ENCODE measurements around the gene LHX6.

Gene LHX6

DNA sequence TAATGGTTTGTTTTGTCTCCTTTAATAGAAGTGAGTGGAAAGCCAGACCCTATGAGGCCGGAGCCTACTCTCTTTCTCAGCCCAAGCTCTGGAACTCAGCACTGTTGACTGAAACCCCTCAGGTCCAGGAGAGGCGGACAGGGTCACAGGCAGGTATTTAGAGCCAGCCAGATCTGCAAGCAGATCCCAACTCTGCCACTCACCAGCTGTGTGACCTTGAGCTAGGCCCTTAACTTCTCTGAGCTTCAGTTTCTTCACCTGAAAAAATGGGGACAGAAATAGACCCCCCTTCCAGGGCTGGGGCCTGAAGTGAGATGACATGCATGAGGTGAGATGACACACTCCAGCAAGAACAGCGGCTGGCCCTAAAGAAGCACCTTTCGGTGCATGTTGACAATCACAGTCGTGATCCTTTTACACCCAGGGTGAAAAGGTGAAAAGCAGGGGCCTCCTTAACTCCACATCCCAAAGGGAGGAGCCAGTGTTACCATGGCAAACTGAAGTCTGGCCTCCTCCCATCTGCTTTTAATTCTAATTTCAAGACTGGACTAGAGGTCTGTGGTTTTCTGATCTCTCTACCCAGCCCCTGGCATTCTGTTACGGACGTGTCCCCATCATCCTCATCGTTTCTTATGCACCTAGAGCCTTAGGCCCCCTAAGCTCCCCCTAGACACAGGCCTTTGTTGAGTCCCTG is 41.8 kb downstream of the LHX6 start:
- TF ChIP-seq POLR2AphosphoS5 (IDR thresholded peaks at IDR 0.05; ENCODE audit: low read depth, low read length) (no peak), SIN3A (IDR thresholded peaks at IDR 0.05; ENCODE audit: borderline replicate concordance, insufficient read depth, low read length) (no peak), FOXP2 (optimal IDR thresholded peaks at IDR 0.05; ENCODE audit: borderline replicate concordance, extremely low read depth, extremely low read length, insufficient read depth) (no peak), TAF1 (IDR thresholded peaks at IDR 0.05; ENCODE audit: borderline replicate concordance, insufficient read depth, low read length) (no peak)
- TF ChIP-seq, protein P1, sequence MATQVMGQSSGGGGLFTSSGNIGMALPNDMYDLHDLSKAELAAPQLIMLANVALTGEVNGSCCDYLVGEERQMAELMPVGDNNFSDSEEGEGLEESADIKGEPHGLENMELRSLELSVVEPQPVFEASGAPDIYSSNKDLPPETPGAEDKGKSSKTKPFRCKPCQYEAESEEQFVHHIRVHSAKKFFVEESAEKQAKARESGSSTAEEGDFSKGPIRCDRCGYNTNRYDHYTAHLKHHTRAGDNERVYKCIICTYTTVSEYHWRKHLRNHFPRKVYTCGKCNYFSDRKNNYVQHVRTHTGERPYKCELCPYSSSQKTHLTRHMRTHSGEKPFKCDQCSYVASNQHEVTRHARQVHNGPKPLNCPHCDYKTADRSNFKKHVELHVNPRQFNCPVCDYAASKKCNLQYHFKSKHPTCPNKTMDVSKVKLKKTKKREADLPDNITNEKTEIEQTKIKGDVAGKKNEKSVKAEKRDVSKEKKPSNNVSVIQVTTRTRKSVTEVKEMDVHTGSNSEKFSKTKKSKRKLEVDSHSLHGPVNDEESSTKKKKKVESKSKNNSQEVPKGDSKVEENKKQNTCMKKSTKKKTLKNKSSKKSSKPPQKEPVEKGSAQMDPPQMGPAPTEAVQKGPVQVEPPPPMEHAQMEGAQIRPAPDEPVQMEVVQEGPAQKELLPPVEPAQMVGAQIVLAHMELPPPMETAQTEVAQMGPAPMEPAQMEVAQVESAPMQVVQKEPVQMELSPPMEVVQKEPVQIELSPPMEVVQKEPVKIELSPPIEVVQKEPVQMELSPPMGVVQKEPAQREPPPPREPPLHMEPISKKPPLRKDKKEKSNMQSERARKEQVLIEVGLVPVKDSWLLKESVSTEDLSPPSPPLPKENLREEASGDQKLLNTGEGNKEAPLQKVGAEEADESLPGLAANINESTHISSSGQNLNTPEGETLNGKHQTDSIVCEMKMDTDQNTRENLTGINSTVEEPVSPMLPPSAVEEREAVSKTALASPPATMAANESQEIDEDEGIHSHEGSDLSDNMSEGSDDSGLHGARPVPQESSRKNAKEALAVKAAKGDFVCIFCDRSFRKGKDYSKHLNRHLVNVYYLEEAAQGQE (IDR thresholded peaks at IDR 0.05; ENCODE audit: insufficient read depth in 1 of 2, low read depth in 2 of 2, low read length in 2 of 2), result no peak

DNA sequence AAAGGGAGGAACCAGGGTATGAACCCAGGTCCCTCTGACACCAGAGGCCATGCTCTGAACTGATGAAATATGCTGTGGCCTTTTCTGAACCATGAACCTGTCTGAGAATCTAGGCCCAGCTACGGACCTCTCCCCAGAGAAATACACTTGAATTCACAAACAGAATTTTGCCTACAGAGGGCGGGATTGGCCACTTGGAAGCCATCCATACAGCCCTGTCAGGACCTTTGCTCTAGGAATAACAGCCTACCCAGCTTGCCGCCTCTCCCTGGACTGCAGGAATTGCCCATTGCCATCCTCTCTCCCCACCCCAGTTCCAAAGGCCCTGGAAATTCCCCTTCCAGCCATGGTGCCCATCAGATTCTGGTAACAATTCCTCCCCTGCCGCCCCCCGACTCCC is 42.5 kb downstream of the LHX6 start:
- TF ChIP-seq, protein P1 (IDR thresholded peaks at IDR 0.05; ENCODE audit: insufficient read depth in 1 of 2, low read depth in 2 of 2, low read length in 2 of 2), result no peak
- TF ChIP-seq SIN3A (IDR thresholded peaks at IDR 0.05; ENCODE audit: borderline replicate concordance, insufficient read depth, low read length), result no peak
- TF ChIP-seq POLR2AphosphoS5 (IDR thresholded peaks at IDR 0.05; ENCODE audit: low read depth, low read length), result no peak
- no peak for TF ChIP-seq TAF1 (IDR thresholded peaks at IDR 0.05; ENCODE audit: borderline replicate concordance, insufficient read depth, low read length)
- TF ChIP-seq FOXP2 (optimal IDR thresholded peaks at IDR 0.05; ENCODE audit: borderline replicate concordance, extremely low read depth, extremely low read length, insufficient read depth), result no peak

DNA sequence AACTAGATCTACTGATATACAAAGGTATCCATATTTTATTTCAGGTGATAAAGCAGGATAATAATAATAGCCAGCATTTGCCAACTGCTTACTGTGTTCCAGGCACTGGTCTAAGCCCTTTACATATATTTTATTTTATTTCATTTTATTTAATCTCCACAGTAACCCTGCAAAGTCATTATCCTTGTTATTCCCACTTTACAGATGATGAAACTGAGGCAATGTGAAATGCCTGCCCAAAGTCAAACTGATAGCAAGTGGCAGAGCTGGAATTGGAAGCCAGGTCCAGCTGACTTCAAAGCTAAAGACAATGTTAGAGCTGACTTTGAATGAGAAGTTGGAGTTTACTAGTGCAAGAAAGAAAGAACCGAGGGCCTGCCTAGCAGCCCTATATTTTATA is 44.2 kb downstream of the LHX6 start:
- TF ChIP-seq SIN3A (IDR thresholded peaks at IDR 0.05; ENCODE audit: borderline replicate concordance, insufficient read depth, low read length), result no peak
- TF ChIP-seq, protein P1 (IDR thresholded peaks at IDR 0.05; ENCODE audit: insufficient read depth in 1 of 2, low read depth in 2 of 2, low read length in 2 of 2), result no peak

GRCh38 chr9:122183501-122183900 is 45.3 kb downstream of the LHX6 start:
- TF ChIP-seq SIN3A (IDR thresholded peaks at IDR 0.05; ENCODE audit: borderline replicate concordance, insufficient read depth, low read length) (no peak), TAF1 (IDR thresholded peaks at IDR 0.05; ENCODE audit: borderline replicate concordance, insufficient read depth, low read length) (no peak), FOXP2 (optimal IDR thresholded peaks at IDR 0.05; ENCODE audit: borderline replicate concordance, extremely low read depth, extremely low read length, insufficient read depth) (no peak), POLR2AphosphoS5 (IDR thresholded peaks at IDR 0.05; ENCODE audit: low read depth, low read length) (no peak)
- TF ChIP-seq, protein P1 (IDR thresholded peaks at IDR 0.05; ENCODE audit: insufficient read depth in 1 of 2, low read depth in 2 of 2, low read length in 2 of 2), result no peak

DNA sequence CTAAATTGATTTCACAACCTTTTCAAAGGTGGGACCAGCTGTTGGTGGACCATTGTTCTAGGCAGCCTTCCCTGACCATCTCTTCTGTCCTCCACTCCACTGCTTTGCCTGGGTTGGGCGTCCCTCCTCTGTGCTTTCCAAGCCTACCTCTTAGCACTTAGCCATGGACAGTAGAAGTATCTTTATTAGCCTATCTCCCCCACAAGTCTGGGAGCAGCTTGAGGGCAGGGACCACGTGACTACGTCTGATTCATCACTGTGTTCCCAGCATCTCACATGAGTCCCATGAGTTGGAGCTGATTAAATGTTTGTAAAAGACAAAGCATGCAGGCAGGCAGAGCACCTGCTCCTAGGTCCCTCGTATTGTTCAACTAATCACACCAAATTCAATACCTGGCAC is 48.1 kb downstream of the LHX6 start:
- no peak for TF ChIP-seq POLR2AphosphoS5 (IDR thresholded peaks at IDR 0.05; ENCODE audit: low read depth, low read length)
- TF ChIP-seq, protein P1 (IDR thresholded peaks at IDR 0.05; ENCODE audit: insufficient read depth in 1 of 2, low read depth in 2 of 2, low read length in 2 of 2), result no peak

All from PFSK-1 (cell line).